H1 (cell line): ENCODE measurements around the gene ARMC9. TPM values are rescaled to one million over a fixed set of nuclear protein-coding genes. Genes with fewer than 3 reads are reported as not detected.

Experiments used
- CTCF ChIA-PET: fragments of 300-600 bp; sonication (Branson Sonifier 250); formaldehyde crosslinking; loops from one replicate; lab custom pipeline; 2021; ENCODE audit not compliant: partially characterized antibody; lab: Charles Lee
- POLR2A ChIA-PET: fragments of 300-600 bp; sonication (Branson Sonifier 250); formaldehyde crosslinking; loops from one replicate; lab custom pipeline; 2021; ENCODE audit warnings: inconsistent platforms; ENCODE audit not compliant: partially characterized antibody; lab: Charles Lee
- DNase-seq, 2 experiments: peaks; one replicate each; pipeline versions ENCODE4 v3.0.0 to v3.0.0-alpha.2; 2010 to 2022; ENCODE audit warnings: low spot score in 2 of 2, low read depth in 1 of 2, mixed read lengths in 1 of 2
- FAIRE-seq: peaks from 2 replicates; lab custom pipeline; 2011; peaks lifted over from hg19 to GRCh38; lab: Jason Lieb, UNC
- H2AFZ ChIP-seq: 2 replicates; pipeline ENCODE4 v1.8.1; 2012; ENCODE audit warnings: low read length, inconsistent platforms
- H2AK5ac ChIP-seq: 2 replicates; pipeline ENCODE4 v1.6.1; 2013; ENCODE audit warnings: low read depth, low read length
- H2BK120ac ChIP-seq: replicated peaks from 2 replicates; pipeline ENCODE3; 2013; ENCODE audit warnings: low read depth, low read length, inconsistent platforms
- H2BK12ac ChIP-seq: 2 replicates; pipeline ENCODE4 v1.6.1; 2013; ENCODE audit warnings: low read depth, low read length
- H2BK15ac ChIP-seq: 2 replicates; pipeline ENCODE4 v1.6.1; 2013; ENCODE audit warnings: low read length
- H2BK20ac ChIP-seq: 2 replicates; pipeline ENCODE4 v1.6.1; 2013; ENCODE audit warnings: low read length
- H2BK5ac ChIP-seq: 2 replicates; pipeline ENCODE4 v1.6.1; 2013; ENCODE audit warnings: low read depth, low read length
- H3K14ac ChIP-seq: 2 replicates; pipeline ENCODE4 v1.6.1; 2013; ENCODE audit warnings: inconsistent platforms; ENCODE audit not compliant: insufficient read length
- H3K18ac ChIP-seq: 2 replicates; pipeline ENCODE4 v1.6.1; 2013; ENCODE audit warnings: low read length; ENCODE audit errors: extremely low read depth
- H3K23ac ChIP-seq: 2 replicates; pipeline ENCODE4 v1.6.1; 2013; ENCODE audit warnings: inconsistent platforms; ENCODE audit not compliant: insufficient read length
- H3K23me2 ChIP-seq: 2 replicates; pipeline ENCODE4 v1.6.1; 2013; ENCODE audit warnings: low read depth, low read length
- H3K27ac ChIP-seq: 2 replicates; pipeline ENCODE4 v1.6.1; 2011; ENCODE audit warnings: low read depth, low read length, inconsistent platforms
- H3K27me3 ChIP-seq, 4 experiments: replicated peaks in 1 of 4; 1 replicate in 1 of 4; 2 replicates in 3 of 4; pipeline versions ENCODE4 v1.6.1 to v1.8.1; 2011 to 2013; ENCODE audit warnings: low read length in 3 of 4, mild to moderate bottlenecking in 3 of 4, inconsistent platforms in 2 of 4, mixed read lengths in 2 of 4, moderate library complexity in 1 of 4; ENCODE audit not compliant: control insufficient read depth in 3 of 4, insufficient read depth in 3 of 4; ENCODE audit errors: extremely low read depth in 1 of 4
- H3K36me3 ChIP-seq, 4 experiments: 2 replicates each; pipeline versions ENCODE4 v1.6.1 to v1.8.1; 2011 to 2013; ENCODE audit warnings: mild to moderate bottlenecking in 4 of 4, low read length in 3 of 4, moderate library complexity in 2 of 4, control low read depth in 1 of 4, inconsistent platforms in 1 of 4; ENCODE audit not compliant: insufficient read depth in 4 of 4, control insufficient read depth in 2 of 4
- H3K4ac ChIP-seq: replicated peaks from 2 replicates; pipeline ENCODE3; 2013; ENCODE audit warnings: low read length, low read depth, mixed read lengths, inconsistent platforms; ENCODE audit not compliant: insufficient read length
- H3K4me1 ChIP-seq, 4 experiments: replicated peaks in 1 of 4; 1 replicate in 1 of 4; 2 replicates in 3 of 4; pipeline versions ENCODE4 v1.6.1 to v1.8.1; 2011 to 2013; ENCODE audit warnings: low read length in 3 of 4, inconsistent platforms in 2 of 4, mixed read lengths in 1 of 4; ENCODE audit not compliant: insufficient read depth in 4 of 4, control insufficient read depth in 3 of 4
- H3K4me2 ChIP-seq, 2 experiments: 2 replicates each; pipeline versions ENCODE4 v1.6.1 to v1.8.1; 2011 to 2013; ENCODE audit warnings: low read depth in 2 of 2, low read length in 2 of 2, control low read depth in 1 of 2, inconsistent platforms in 1 of 2, mild to moderate bottlenecking in 1 of 2; ENCODE audit not compliant: insufficient read depth in 1 of 2
- H3K4me3 ChIP-seq, 4 experiments: fragments of 200-600, 300-600 bp in 1 of 4; sonication (generic), shearing (Covaris generic), sonication (Bioruptor Twin) in 1 of 4; 2 replicates each; pipeline versions ENCODE4 v1.5.1 to v1.8.1; 2011 to 2016; ENCODE audit warnings: low read length in 4 of 4, low read depth in 3 of 4, control low read depth in 2 of 4, inconsistent platforms in 2 of 4, mild to moderate bottlenecking in 2 of 4, mixed read lengths in 1 of 4, moderate library complexity in 1 of 4; ENCODE audit not compliant: insufficient read depth in 2 of 4; ENCODE audit errors: extremely low read depth in 1 of 4
- H3K56ac ChIP-seq: replicated peaks from 2 replicates; pipeline ENCODE3; 2013; ENCODE audit warnings: low read depth, mild to moderate bottlenecking, mixed read lengths, low read length, inconsistent platforms; ENCODE audit not compliant: insufficient read length
- H3K79me1 ChIP-seq: 2 replicates; pipeline ENCODE4 v1.6.1; 2013; ENCODE audit warnings: low read depth, low read length, control low read depth
- H3K79me2 ChIP-seq, 2 experiments: 2 replicates each; pipeline versions ENCODE4 v1.6.1 to v1.8.1; 2012 to 2013; ENCODE audit warnings: low read length in 2 of 2, mild to moderate bottlenecking in 2 of 2, inconsistent platforms in 1 of 2; ENCODE audit not compliant: insufficient read depth in 2 of 2, control insufficient read depth in 1 of 2
- H3K9ac ChIP-seq, 4 experiments: replicated peaks in 1 of 4; 1 replicate in 1 of 4; 2 replicates in 3 of 4; pipeline versions ENCODE4 v1.6.1 to v1.8.1; 2011 to 2013; ENCODE audit warnings: low read depth in 3 of 4, low read length in 3 of 4, control low read depth in 2 of 4, mild to moderate bottlenecking in 2 of 4, moderate library complexity in 2 of 4, inconsistent platforms in 1 of 4; ENCODE audit errors: extremely low read depth in 1 of 4
- H3K9me3 ChIP-seq, 2 experiments: 2 replicates each; pipeline versions ENCODE4 v1.6.1 to v1.8.1; 2012 to 2013; ENCODE audit warnings: mild to moderate bottlenecking in 2 of 2, moderate library complexity in 2 of 2, control low read depth in 1 of 2, inconsistent platforms in 1 of 2, low read depth in 1 of 2, low read length in 1 of 2, mixed read lengths in 1 of 2; ENCODE audit not compliant: insufficient read depth in 2 of 2
- H4K20me1 ChIP-seq, 2 experiments: replicated peaks in 1 of 2; 2 replicates each; pipeline versions ENCODE3 to v1.8.1; 2011 to 2013; ENCODE audit warnings: inconsistent platforms in 2 of 2, low read length in 2 of 2, mild to moderate bottlenecking in 1 of 2; ENCODE audit not compliant: insufficient read depth in 2 of 2, control insufficient read depth in 1 of 2
- H4K5ac ChIP-seq: 2 replicates; pipeline ENCODE4 v1.6.1; 2013; ENCODE audit warnings: low read length, low read depth, mixed read lengths, inconsistent platforms; ENCODE audit not compliant: insufficient read length
- H4K8ac ChIP-seq: 2 replicates; pipeline ENCODE4 v1.8.0; 2013; ENCODE audit warnings: mild to moderate bottlenecking, moderate library complexity, low read length, inconsistent platforms; ENCODE audit not compliant: insufficient read depth; ENCODE audit errors: extremely low read depth
- H4K91ac ChIP-seq: replicated peaks from 2 replicates; pipeline ENCODE3; 2013; ENCODE audit warnings: low read length, mixed read lengths, inconsistent platforms; ENCODE audit not compliant: insufficient read length
- WGBS, 2 experiments: shearing (Covaris generic) in 1 of 2; methylation state at CpG; one replicate each; pipeline versions ENCODE4 v1.1.6 to v1.1.7; 2013 to 2015; ENCODE audit warnings: low lambda C conversion rate in 2 of 2, mixed read lengths in 2 of 2, inconsistent platforms in 1 of 2, low coverage in 1 of 2, missing lambda C conversion rate in 1 of 2; ENCODE audit not compliant: insufficient replicate concordance in 2 of 2, insufficient coverage in 1 of 2, insufficient read length in 1 of 2; ENCODE audit errors: extremely low coverage in 1 of 2, missing lambda C conversion rate in 1 of 2; 5-methylcytosine and 5-hydroxymethylcytosine counted together
- polyA plus RNA-seq, 7 experiments: library from polyadenylated mRNA; depleted of rRNA in 3 of 7; stranded (reverse) in 5 of 7; unstranded in 2 of 7; fragments of >200 nt in 5 of 7; fragments of 200-250 nt in 2 of 7; gene quantifications; 1 replicate in 5 of 7; 2 replicates in 1 of 7; 4 replicates in 1 of 7; pipeline versions ENCODE4 v1.2.1 to v1.2.3, GENCODE V29; 2011 to 2013; ENCODE audit warnings: missing spikeins in 2 of 7, mixed read lengths in 2 of 7
- total RNA-seq: library from RNA; stranded (reverse); fragmentation: NEBNext Ultra II Directional; extraction: Animal tissue kit (Norgen Biotek cat#: 25700); gene quantifications from 2 replicates; pipeline ENCODE4 v1.2.1, GENCODE V29; 2021

ARMC9 gene
- total and polyA plus RNA-seq, 2 of the 8 experiments (the other 6 are each of a cell fraction or from before 2014, with no cell fraction given), result 23.2 to 36.1 TPM

DNA sequence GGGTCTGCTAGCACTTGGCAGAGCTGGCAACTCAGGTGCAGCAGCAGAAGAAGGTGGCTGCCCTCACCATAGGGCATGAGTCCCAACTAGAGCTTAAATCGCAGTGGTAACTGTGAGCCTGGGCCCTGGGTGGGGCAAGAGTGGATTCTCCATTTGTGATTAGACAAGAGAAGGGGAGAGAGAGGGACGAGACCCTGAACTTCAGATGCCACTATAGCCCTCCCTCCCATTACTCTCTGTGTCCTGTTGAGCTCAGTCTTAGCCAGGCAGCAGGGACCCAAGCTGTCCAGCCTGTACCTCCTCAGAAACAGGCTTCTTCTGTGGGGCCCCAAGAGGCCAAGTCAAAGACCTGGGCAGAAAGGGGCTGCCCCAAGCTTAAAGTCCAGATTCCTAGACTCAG lies 127.4 kb downstream of the ARMC9 start:
- Histone ChIP-seq H2BK120ac (no peak overlapping the region), H3K27ac (no peak overlapping the region), H4K20me1 (no peaks in the 10 kb centered on the region), H3K14ac (no peak overlapping the region), H3K4ac (no peak overlapping the region), H3K4me2 (no peak overlapping the region), H4K91ac (peak overlapping the region; percentile 51), H3K18ac (no peak overlapping the region), H2BK12ac (no peak overlapping the region), H2AFZ (no peak overlapping the region), H3K23ac (no peak overlapping the region), H3K9ac (no peak overlapping the region), H3K4me1 (peaks cover 0 to 8% (median 1%) of the 10 kb centered on the region in 4 experiments; a peak in 2 of 7 replicates), H2BK20ac (no peak overlapping the region), H4K5ac (no peak overlapping the region), H4K8ac (no peak overlapping the region), H3K79me2 (no peaks in the 10 kb centered on the region), H3K56ac (no peak overlapping the region), H2BK15ac (no peak overlapping the region), H2BK5ac (no peak overlapping the region), H3K9me3 (no peaks in the 10 kb centered on the region), H2AK5ac (no peak overlapping the region), H3K27me3 (no peaks in the 10 kb centered on the region), H3K4me3 (no peak overlapping the region), H3K36me3 (no peaks in the 10 kb centered on the region), H3K79me1 (no peaks in the 10 kb centered on the region), H3K23me2 (no peaks in the 10 kb centered on the region)
- FAIRE-seq, result no peak
- POLR2A ChIA-PET, result interaction anchor here (1.1 to 2.5 kb wide), 3 partner anchors 15 to 138 kb away, joined by 3 to 8 read pairs (median 5); partner anchors contain the start of gene NCL
- peak in 1 of 2 experiments; percentile 35 for DNase-seq
- 93% methylated on average over 2 of the region's 2 CpGs; no CpG with 5 or more reads in 1 of the 2 experiments for whole genome bisulfite sequencing, 2 experiments
- CTCF ChIA-PET, result interaction anchor here (0.8 to 3.0 kb wide), 14 partner anchors 10 to 85 kb away, joined by 3 to 11 read pairs (median 4); no protein-coding TSS in a partner anchor
